GM21529 (cell line): Measurements from ENCODE around the gene COA3.
"Not testable (repeated sequence)": the region's sequence is repeated elsewhere in the genome, so short reads cannot be mapped to it uniquely, and the experiment has no call there.

ENCODE experiments used
- ATAC-seq: cut with Tn5 transposase; IDR thresholded peaks from one replicate; pipeline ENCODE4 v1.9.1; 2021; ENCODE audit not compliant: unreplicated experiment

COA3 gene

DNA sequence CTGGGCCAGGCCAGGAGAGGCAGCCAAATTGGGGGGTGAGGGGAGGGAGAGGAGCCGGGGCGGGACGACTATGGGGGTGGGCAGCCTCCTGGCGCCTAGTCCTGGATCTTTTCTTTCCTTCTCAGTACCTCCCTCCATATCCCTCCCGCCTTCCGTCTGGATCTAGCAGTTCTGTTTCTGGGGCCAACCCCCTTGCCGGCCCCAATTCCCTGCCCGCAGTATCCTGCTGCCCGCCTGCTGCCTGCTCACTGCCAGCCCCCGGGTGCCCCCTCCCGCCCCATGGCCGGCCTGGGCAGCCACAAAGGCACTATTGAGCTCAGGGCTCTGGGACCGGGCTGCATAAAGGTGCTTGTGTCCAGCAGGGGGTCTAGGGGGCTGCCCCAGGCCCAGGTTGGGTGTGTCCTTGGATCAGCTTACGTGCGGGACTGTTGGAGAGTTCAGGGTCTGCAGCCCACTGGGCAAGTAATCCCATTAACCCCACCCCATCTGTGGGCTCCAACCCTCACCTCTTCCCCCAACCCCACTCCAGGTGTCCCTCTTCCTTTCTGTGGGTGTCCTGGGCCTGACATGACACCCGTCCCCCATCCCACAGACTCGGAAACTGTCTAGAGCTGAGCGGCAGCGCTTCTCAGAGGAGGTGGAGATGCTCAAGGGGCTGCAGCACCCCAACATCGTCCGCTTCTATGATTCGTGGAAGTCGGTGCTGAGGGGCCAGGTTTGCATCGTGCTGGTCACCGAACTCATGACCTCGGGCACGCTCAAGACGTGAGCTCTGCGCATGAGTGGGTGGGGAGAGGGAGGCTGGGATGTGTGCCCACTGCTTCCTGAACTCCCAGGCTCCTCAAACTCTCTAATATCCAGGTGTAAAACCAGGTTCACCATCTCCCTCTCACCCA is 16.1 kb downstream of the COA3 start:
- ATAC-seq = no peak

- no peak for ATAC-seq
These were observed 16.8 kb downstream of the COA3 start for GRCh38 chr17:42781639-42782165.

DNA sequence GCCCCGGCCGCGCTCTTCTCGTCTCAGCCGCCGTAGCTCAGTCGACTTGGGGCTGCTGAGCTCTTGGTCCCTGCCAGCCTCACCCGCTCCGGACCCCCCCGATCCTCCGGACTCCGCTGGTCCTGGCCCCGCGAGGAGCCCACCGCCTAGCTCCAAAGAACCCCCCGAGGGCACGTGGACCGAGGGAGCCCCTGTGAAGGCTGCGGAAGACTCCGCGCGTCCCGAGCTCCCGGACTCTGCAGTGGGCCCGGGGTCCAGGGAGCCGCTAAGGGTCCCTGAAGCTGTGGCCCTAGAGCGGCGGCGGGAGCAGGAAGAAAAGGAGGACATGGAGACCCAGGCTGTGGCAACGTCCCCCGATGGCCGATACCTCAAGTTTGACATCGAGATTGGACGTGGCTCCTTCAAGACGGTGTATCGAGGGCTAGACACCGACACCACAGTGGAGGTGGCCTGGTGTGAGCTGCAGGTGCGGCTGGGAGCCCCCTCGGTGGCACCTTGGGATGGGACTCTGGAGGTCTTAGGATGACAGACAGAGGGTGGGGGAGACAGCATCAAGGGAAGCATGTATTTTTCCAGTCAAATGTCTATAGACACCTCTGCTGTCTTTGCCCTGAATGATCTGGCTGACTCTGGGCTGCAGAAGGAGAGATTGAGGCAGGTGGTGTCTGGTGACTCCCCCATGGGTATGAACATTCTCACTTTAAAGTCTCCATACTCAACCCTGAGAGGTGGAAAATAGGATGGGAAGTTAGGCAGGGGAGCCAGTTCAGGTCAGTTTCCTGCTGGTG is 17.5 kb downstream of the COA3 start:
- no peak for ATAC-seq

DNA sequence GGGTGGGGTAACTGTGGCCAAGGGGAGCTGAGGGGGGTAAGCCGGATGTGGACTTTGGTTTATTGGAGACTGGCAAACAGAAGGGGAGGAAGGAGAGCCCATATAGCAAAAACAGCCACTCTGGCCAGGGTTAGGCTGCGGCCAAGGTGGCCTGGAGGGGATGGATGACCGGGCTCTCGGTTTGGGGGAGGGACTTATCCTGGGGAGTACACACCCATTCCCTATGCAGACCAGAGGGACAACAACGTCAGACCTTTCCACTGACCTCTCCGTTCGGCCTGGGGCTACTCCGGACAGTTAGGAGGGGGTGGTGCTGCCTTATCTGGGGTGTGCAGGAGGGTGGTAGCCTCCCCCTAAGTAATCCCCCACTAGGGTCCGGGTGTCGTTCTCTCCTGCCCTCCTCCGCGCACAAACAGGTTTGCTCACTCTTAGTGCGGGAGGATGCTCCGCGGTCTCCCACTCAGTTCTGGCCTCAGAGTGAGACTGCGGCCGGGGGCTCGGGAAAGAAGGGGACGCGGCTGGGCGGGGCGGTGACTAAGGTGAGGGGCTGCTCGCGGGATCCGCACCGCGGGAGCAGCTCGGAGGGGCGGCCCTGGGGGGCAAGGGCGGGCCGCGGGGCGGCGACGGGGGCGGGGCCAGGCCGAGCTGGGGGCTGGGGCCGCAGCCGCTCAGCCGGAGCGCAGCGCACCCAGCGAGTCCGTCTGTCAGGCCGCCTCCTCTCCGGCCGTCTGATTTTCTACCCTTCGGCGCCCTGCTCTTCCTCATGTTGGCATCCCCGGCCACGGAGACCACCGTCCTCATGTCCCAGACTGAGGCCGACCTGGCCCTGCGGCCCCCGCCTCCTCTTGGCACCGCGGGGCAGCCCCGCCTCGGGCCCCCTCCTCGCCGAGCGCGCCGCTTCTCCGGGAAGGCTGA is 18.3 kb downstream of the COA3 start, which contains the start of gene WNK4:
WNK4 (plus strand) TSS at position 675 of the 915 bp plus-strand sequence; CDS start at position 764, 89 bp downstream.
- no peak for ATAC-seq

- no peak for ATAC-seq
These were observed 19.1 kb downstream of the COA3 start for GRCh38 chr17:42779304-42779935.

- ATAC-seq = no peak
These were observed 19.9 kb downstream of the COA3 start for GRCh38 chr17:42778570-42778969.

- no peak for ATAC-seq
These were observed 22.9 kb downstream of the COA3 start for GRCh38 chr17:42775534-42776098.

- ATAC-seq = no peak
These were observed 24.3 kb downstream of the COA3 start for GRCh38 chr17:42774066-42774745.

DNA sequence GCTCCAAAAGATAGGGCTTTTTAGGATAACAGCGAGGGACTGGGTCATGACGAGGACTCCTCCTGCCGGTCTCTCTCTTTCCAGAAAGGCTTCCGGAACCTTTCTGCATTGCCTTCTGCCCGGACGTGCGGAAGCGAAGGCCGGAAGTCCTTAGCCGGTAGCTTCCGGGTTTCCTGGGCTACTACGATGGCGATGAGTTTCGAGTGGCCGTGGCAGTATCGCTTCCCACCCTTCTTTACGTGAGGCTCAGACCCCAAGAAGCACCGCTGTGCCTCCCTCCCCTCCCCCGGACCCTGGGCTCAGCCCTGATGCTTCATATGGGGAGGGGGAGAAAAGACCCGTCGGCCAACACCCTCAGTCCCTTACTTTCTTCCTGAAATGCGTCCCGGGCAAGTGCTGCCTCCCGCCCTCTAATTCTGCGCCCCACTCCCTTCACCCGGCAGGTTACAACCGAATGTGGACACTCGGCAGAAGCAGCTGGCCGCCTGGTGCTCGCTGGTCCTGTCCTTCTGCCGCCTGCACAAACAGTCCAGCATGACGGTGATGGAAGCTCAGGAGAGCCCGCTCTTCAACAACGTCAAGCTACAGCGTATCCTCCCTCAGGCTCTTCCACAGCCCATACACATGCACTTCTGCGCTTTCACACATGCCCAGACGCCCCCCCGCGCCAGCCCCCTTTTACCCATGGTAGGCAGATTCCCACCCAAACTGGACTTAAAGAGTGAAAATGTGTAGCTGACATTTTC is 25.0 kb downstream of the COA3 start, which contains the start of gene VPS25:
VPS25 (plus strand) TSS at position 160 of the 746 bp plus-strand sequence; CDS start at position 187, 27 bp downstream.
- peak; percentile 74 for ATAC-seq

DNA sequence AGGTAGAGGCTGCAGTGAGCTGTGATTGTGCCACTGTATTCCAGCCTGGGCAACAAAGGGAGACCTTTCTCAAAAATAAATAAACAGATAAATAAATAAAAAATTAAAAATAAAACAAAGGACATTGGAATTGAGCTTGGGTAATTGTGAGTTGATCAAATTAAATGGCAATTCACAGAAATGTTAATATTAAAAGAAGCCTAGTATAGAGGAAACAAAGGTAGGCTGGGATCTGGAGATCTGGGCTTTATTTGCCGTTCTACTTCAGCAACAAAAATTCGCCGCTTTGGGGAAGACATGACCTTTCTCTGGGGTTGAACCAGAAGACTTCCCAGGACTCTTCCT is 25.6 kb downstream of the COA3 start:
- ATAC-seq = no peak

DNA sequence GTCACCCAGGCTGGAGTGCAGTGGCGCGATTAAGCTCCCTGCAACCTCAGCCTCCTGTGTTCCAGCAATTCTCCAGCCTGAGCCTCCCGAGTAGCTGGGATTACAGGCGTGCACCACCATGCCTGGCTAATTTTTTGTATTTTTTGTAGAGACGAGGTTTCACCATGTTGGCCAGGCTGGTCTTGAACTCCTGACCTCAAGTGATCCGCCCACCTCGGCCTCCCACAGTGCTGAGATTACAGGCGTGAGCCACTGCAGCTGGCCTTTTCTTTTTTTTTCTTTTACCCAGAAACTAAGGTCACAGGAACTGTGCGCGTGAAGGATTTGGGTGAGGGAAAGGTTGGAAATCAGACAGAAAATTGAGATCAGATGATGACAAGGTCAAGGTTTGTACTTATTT is 28.5 kb downstream of the COA3 start:
- not testable (repeated sequence) for ATAC-seq

DNA sequence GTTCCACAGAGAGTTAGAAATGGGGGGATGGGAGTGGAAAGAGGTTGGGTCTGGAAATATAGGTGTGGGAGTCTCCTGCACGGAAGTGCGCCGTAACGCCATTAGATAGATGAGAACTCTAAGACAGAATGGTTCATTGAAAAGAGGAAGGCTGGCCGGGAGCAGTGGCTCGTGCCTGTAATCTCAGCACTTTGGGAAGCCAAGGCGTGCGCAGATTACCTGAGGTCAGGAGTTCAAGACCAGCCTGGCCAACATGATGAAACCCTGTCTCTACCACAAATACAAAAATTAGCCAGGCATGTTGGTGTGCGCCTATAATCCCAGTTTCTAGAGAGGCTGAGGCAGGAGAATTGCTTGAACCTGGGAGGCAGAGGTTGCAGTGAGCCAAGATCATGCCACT is 30.5 kb downstream of the COA3 start:
- not testable (repeated sequence) for ATAC-seq

DNA sequence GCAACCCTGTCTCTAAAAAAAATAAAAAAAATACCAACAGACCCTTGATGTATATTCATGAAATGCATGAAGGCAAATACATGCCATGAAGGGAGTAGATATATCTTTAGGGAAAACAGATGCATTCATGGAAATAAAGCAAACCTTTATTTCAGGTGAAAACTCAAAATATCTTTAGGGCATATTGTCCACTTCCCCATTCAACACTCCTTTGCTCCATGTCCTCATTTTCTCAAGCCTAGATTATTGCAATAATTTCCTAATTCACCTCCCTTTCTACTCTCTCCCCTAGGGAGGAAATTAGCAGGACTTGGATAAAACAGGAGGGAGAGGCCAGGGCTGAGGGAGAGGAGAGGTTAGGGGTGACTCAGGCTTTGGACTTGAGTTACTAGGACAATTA is 31.0 kb downstream of the COA3 start:
- no peak for ATAC-seq

DNA sequence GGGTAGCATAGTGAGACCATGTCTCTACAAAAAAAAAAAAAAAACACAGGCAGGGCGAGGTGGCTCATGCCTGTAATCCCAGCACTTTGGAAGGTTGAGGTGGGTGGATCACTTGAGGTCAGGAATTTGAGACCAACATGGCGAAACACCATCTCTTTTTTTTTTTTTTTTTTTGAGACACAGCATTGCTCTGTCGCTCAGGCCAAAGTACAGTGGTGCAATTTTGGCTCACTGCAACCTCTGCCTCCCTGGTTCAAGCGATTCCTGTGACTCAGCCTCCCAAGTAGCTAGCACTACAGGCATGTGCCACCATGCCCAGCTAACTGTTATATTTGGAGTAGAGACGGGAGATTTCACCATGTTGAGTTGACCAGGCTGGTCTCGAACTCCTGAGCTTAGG is 32.4 kb downstream of the COA3 start:
- no peak for ATAC-seq

DNA sequence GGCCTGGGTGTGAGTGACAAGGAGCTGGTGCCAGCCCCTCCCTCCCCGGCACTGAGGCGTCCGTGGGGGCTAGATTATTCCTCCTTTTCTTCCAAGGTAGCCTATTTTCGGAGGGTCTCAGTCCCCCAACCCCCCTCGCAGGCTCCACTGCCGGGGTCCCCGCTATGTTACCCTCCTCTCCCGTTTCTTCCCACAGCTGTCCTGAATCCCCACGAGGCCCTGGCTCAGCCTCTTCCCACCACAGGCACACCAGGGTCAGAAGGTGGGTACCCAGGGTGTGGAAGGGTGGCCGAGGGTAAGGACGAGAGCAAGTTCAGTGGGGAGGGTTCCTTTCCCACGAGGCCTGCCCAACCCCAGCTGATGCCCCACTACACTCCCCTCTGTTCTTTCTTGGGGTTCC is 36.9 kb downstream of the COA3 start:
- no peak for ATAC-seq

DNA sequence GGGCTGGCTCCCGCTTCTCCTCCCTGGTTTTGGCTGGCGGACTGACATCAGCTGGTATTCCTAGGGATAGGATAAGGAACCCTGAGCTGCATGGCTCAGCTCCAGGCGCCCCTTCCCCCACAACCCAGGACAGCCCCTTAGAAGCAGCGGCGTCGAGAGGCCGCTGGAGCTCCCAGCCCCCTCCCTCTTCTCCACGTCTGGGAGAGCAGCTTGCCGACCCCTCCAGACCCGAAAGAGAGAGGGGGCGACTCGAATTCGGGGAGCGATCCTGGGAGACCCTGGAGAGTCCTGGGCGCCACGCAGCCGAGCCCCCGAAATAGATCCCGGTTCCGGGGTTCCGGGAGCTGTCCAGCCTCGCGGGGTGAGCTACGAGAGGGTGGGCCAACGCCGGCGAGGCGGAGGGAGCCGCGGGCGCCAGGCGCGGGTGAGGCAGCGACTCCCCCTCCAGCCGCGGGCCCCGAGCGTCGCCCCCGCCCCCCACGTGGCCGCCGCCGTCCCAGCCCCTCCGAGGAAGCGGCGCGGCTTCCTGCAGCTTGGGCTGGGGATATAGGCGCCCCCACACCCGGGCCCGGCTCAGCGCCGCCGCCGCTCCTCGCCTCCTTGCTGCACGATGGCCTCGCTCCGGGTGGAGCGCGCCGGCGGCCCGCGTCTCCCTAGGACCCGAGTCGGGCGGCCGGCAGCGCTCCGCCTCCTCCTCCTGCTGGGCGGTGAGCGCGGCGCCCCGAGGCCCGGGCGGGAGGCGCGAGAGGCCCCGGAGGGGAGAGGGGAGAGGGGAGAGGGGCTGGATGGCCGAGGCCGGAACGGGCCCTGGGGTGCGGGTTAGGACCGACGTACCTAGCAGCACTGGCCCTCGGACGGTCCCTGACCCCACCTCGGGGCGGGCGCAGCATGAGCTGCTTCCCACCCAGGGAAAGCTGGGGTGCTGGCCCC is 37.6 kb downstream of the COA3 start, which contains the start of gene RAMP2:
RAMP2 (plus strand) TSS at position 576 of the 930 bp plus-strand sequence; CDS start at position 611, 35 bp downstream.
- ATAC-seq = no peak

DNA sequence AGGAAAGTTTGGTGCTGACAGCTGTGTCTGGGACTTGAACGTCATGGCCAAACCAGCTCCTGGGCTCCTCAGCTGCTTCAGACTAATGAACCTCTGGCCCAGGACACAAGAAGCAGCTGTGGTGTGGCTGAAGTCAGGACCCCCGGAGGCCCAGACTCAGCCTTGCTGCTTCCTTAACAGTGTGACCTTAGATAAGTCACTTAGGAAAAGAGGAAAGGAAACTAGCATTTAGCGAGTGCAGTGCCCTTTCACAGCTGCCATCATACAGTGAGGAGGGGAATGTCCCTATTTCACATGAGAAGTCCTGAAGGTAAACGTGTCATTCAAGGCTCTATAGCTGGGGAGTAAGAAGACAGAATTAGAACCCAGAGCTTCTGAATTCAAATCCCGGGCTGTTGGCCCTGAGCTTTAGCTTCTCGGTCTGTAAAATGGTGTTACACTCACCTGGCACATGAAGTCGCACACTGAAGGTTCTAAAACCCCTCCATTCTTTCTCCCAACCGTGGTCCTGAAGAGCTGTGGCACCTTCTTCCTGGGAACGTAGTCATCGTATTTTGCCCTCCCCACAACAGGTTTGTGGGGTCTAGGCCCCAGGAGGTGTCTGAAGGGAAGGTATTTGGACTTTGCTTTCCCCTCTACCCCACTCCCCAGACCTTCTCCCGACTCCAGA is 38.4 kb downstream of the COA3 start:
- peak; percentile 66 for ATAC-seq
